Hepatocyte (in vitro differentiated cells): ENCODE results near the gene PTPRN2. TPM values are rescaled to one million over a fixed set of nuclear protein-coding genes. Genes with fewer than 3 reads are reported as not detected.

Experiments used
- DNase-seq: peaks from one replicate; pipeline ENCODE4 v3.0.0-alpha.2; 2016; ENCODE audit warnings: low spot score
- H2AFZ ChIP-seq: fragments of 200-600 bp; sonication (generic); 2 replicates; pipeline ENCODE4 v1.6.0; 2016; ENCODE audit warnings: antibody characterized with exemption, mild to moderate bottlenecking
- H3K27ac ChIP-seq: fragments of 200-600 bp; sonication (generic); 2 replicates; pipeline ENCODE4 v1.5.1; 2016; ENCODE audit warnings: mild to moderate bottlenecking
- H3K27me3 ChIP-seq: fragments of 200-600 bp; sonication (generic); 2 replicates; pipeline ENCODE4 v1.6.1; 2016
- H3K36me3 ChIP-seq: fragments of 200-600 bp; sonication (generic); replicated peaks from 2 replicates; pipeline ENCODE4 v1.5.1; 2016; ENCODE audit warnings: low read depth; ENCODE audit not compliant: insufficient read depth
- H3K4me1 ChIP-seq: fragments of 200-600 bp; sonication (generic); 2 replicates; pipeline ENCODE4 v1.5.1; 2016; ENCODE audit warnings: mild to moderate bottlenecking, moderate library complexity; ENCODE audit not compliant: insufficient read depth
- H3K4me2 ChIP-seq: fragments of 200-600 bp; sonication (generic); 2 replicates; pipeline ENCODE4 v1.6.0; 2016
- H3K4me3 ChIP-seq: fragments of 200-600 bp; sonication (generic); 2 replicates; pipeline ENCODE4 v1.5.1; 2016; ENCODE audit warnings: mild to moderate bottlenecking
- H3K79me2 ChIP-seq: fragments of 200-600 bp; sonication (generic); 2 replicates; pipeline ENCODE4 v1.6.0; 2017; ENCODE audit warnings: mild to moderate bottlenecking
- H3K9me2 ChIP-seq: fragments of 200-600 bp; sonication (generic); replicated peaks from 2 replicates; pipeline ENCODE4 v1.6.0; 2017; ENCODE audit warnings: mild to moderate bottlenecking; ENCODE audit not compliant: insufficient read depth
- H3K9me3 ChIP-seq: fragments of 200-600 bp; sonication (generic); 2 replicates; pipeline ENCODE4 v1.5.1; 2016; ENCODE audit warnings: low read depth, mild to moderate bottlenecking
- H4K20me1 ChIP-seq: fragments of 200-600 bp; sonication (generic); 2 replicates; pipeline ENCODE4 v1.6.0; 2016; ENCODE audit warnings: mild to moderate bottlenecking; ENCODE audit not compliant: insufficient read depth, poor library complexity, severe bottlenecking
- CTCF ChIP-seq: fragments of 200-600 bp; sonication (generic); IDR thresholded peaks from 2 replicates; pipeline ENCODE4 v1.5.1; 2016; ENCODE audit warnings: antibody characterized with exemption, mild to moderate bottlenecking; ENCODE audit not compliant: poor library complexity
- EZH2 ChIP-seq: fragments of 200-600 bp; sonication (generic); IDR thresholded peaks from 2 replicates; pipeline ENCODE4 v1.6.1; 2016; ENCODE audit warnings: antibody characterized with exemption, mild to moderate bottlenecking, borderline replicate concordance
- EZH2phosphoT487 ChIP-seq: fragments of 200-600 bp; sonication (generic); IDR thresholded peaks from one replicate; pipeline ENCODE4 v1.6.1; 2018; ENCODE audit warnings: antibody characterized with exemption, mild to moderate bottlenecking, low read depth, moderate library complexity; ENCODE audit not compliant: unreplicated experiment, severe bottlenecking
- WGBS: methylation state at CpG from one replicate; pipeline ENCODE4 v1.1.6; 2016; ENCODE audit warnings: low lambda C conversion rate; ENCODE audit errors: missing lambda C conversion rate; 5-methylcytosine and 5-hydroxymethylcytosine counted together
- polyA plus RNA-seq: library from polyadenylated mRNA; unstranded; fragments of >200 nt; fragmentation: Nextera tagmentation; extraction: Ambion mirVana; gene quantifications from 2 replicates; pipeline ENCODE4 v1.2.1, GENCODE V29; 2016
- total RNA-seq: library from RNA; depleted of rRNA; stranded (reverse); fragments of >200 nt; gene quantifications from 2 replicates; pipeline ENCODE4 v1.2.3, GENCODE V29; 2014

Gene PTPRN2
- total and polyA plus RNA-seq, 2 experiments from 2014 or later, result 2.1 to 3.3 TPM

GRCh38 chr7:157689269-157690057 lies 898.2 kb downstream of the PTPRN2 start:
- H3K79me2 ChIP-seq, result no peaks in the 10 kb centered on the region
- no peaks in the 10 kb centered on the region for H4K20me1 ChIP-seq
- no peaks in the 10 kb centered on the region for H3K36me3 ChIP-seq
- 2% methylated on average over 54 of the region's 59 CpGs for WGBS
- peaks cover 96% of the 10 kb centered on the region for H3K27me3 ChIP-seq
- TF ChIP-seq EZH2phosphoT487 (peak; percentile 50), CTCF (no peak), EZH2 (peak; percentile 86)
- H3K9me3 ChIP-seq, result no peaks in the 10 kb centered on the region
- H3K9me2 ChIP-seq, result no peaks in the 10 kb centered on the region
- DNase-seq, result no peak
- no peak overlapping the region for H3K27ac ChIP-seq
- peaks cover 9% of the 10 kb centered on the region for H3K4me1 ChIP-seq
- H3K4me2 ChIP-seq, result no peak overlapping the region
- no peak overlapping the region for H2AFZ ChIP-seq
- no peak overlapping the region for H3K4me3 ChIP-seq

- no peak for DNase-seq
- Histone ChIP-seq H3K4me3 (no peak overlapping the region), H3K36me3 (no peaks in the 10 kb centered on the region), H3K4me2 (no peak overlapping the region), H4K20me1 (no peaks in the 10 kb centered on the region), H3K9me2 (no peaks in the 10 kb centered on the region), H3K4me1 (peaks cover 9% of the 10 kb centered on the region), H3K27ac (no peak overlapping the region), H3K27me3 (peaks cover 93% of the 10 kb centered on the region), H3K79me2 (no peaks in the 10 kb centered on the region), H2AFZ (no peak overlapping the region), H3K9me3 (no peaks in the 10 kb centered on the region)
- TF ChIP-seq EZH2 (no peak), EZH2phosphoT487 (no peak), CTCF (no peak)
- 2% methylated on average over 44 of the region's 64 CpGs for WGBS
These were observed 898.9 kb downstream of the PTPRN2 start for GRCh38 chr7:157688533-157689268.

GRCh38 chr7:157687845-157688532 lies 899.6 kb downstream of the PTPRN2 start:
- H3K4me3 ChIP-seq, result no peak overlapping the region
- no peak overlapping the region for H3K27ac ChIP-seq
- no peaks in the 10 kb centered on the region for H3K9me2 ChIP-seq
- H3K27me3 ChIP-seq, result peaks cover 93% of the 10 kb centered on the region
- no peak overlapping the region for H2AFZ ChIP-seq
- no peak for TF ChIP-seq EZH2
- peak; percentile 10 for TF ChIP-seq EZH2phosphoT487
- no peak for DNase-seq
- peaks cover 9% of the 10 kb centered on the region for H3K4me1 ChIP-seq
- H3K79me2 ChIP-seq, result no peaks in the 10 kb centered on the region
- 11% methylated on average over 9 of the region's 9 CpGs for WGBS
- no peaks in the 10 kb centered on the region for H3K9me3 ChIP-seq
- H4K20me1 ChIP-seq, result no peaks in the 10 kb centered on the region
- no peak overlapping the region for H3K4me2 ChIP-seq
- H3K36me3 ChIP-seq, result no peaks in the 10 kb centered on the region

GRCh38 chr7:157687158-157687557 lies 900.5 kb downstream of the PTPRN2 start:
- no peak for DNase-seq
- Histone ChIP-seq H3K9me2 (no peaks in the 10 kb centered on the region), H3K4me3 (no peak overlapping the region), H4K20me1 (no peaks in the 10 kb centered on the region), H3K36me3 (no peaks in the 10 kb centered on the region), H2AFZ (no peak overlapping the region), H3K9me3 (no peaks in the 10 kb centered on the region), H3K4me1 (peaks cover 9% of the 10 kb centered on the region), H3K27me3 (peaks cover 93% of the 10 kb centered on the region), H3K27ac (no peak overlapping the region), H3K4me2 (no peak overlapping the region), H3K79me2 (no peaks in the 10 kb centered on the region)
- TF ChIP-seq CTCF (no peak), EZH2phosphoT487 (no peak), EZH2 (no peak)
- WGBS, result 22% methylated on average over 5 of the region's 5 CpGs
